Activated T-helper 9 cell treated with anti-CD3 and anti-CD28 coated beads, Interleukin-2, amount 50 U/mL, for 16 hours (primary cell): ENCODE results near the gene SCD.
"Not testable (repeated sequence)": the region's sequence is repeated elsewhere in the genome, so short reads cannot be mapped to it uniquely, and the experiment has no call there.

Source experiments
- DNase-seq: peaks from one replicate; pipeline ENCODE4 v3.0.0-alpha.2; 2020; ENCODE audit warnings: low read depth

The SCD gene

GRCh38 chr10:100346765-100347567, at the start of gene SCD:
SCD (plus strand) TSS chr10:100347233; CDS start chr10:100347505, 272 bp downstream.
- peak; percentile 68 for DNase-seq

- DNase-seq = no peak
These were observed 49.8 kb upstream of the SCD start for GRCh38 chr10:100297242-100297641.

- not testable (repeated sequence) for DNase-seq
These were observed 45.9 kb upstream of the SCD start for GRCh38 chr10:100301123-100301522.

- DNase-seq = no peak
These were observed 43.2 kb upstream of the SCD start for GRCh38 chr10:100303724-100304319.

GRCh38 chr10:100304414-100304813, 42.6 kb upstream of the SCD start:
- DNase-seq = no peak

GRCh38 chr10:100306861-100307260, 40.2 kb upstream of the SCD start:
- DNase-seq = no peak

GRCh38 chr10:100307684-100308083, 39.3 kb upstream of the SCD start:
- no peak for DNase-seq

GRCh38 chr10:100311298-100311697, 35.7 kb upstream of the SCD start:
- no peak for DNase-seq

GRCh38 chr10:100315615-100316014, 31.4 kb upstream of the SCD start:
- DNase-seq = no peak

GRCh38 chr10:100318207-100318606, 28.8 kb upstream of the SCD start:
- DNase-seq = no peak

- DNase-seq = no peak
These were observed 27.2 kb upstream of the SCD start for GRCh38 chr10:100319707-100320402.

GRCh38 chr10:100325158-100325557, 21.9 kb upstream of the SCD start:
- no peak for DNase-seq

- DNase-seq = no peak
These were observed 19.9 kb upstream of the SCD start for GRCh38 chr10:100327007-100327717.

GRCh38 chr10:100327718-100328009, 19.4 kb upstream of the SCD start:
- DNase-seq = no peak

GRCh38 chr10:100328198-100328597, 18.8 kb upstream of the SCD start:
- DNase-seq = no peak

GRCh38 chr10:100330079-100330478, 17.0 kb upstream of the SCD start, which contains the start of gene PKD2L1:
PKD2L1 (minus strand) TSS chr10:100330228; CDS start chr10:100330103, 125 bp downstream.
- no peak for DNase-seq

- DNase-seq = no peak
These were observed 13.9 kb upstream of the SCD start for GRCh38 chr10:100333106-100333505.

GRCh38 chr10:100333661-100334440, 13.2 kb upstream of the SCD start:
- DNase-seq = no peak

GRCh38 chr10:100334762-100335161, 12.3 kb upstream of the SCD start:
- no peak for DNase-seq

GRCh38 chr10:100338434-100339036, 8.5 kb upstream of the SCD start:
- DNase-seq = peak; percentile 57

GRCh38 chr10:100339236-100339635, 7.8 kb upstream of the SCD start:
- DNase-seq = no peak
